ENCODE results near the gene DGAT2. TPM values are rescaled to one million over a fixed set of nuclear protein-coding genes. Genes with fewer than 3 reads are reported as not detected.
A peak's percentile ranks its signal among the peaks of the same experiment; 100 is the strongest.

Gene DGAT2
- total RNA-seq, 4 donors from 2014 or later, result 22.9 to 194 (median 52.8) TPM

GRCh38 chr11:75765116-75765515 lies 3.5 kb upstream of the DGAT2 start:
- TF ChIP-seq CTCF (IDR thresholded peaks at IDR 0.05), result no peak
- TF ChIP-seq EP300 (IDR thresholded peaks at IDR 0.05), result no peak
- TF ChIP-seq POLR2A (IDR thresholded peaks at IDR 0.05), result no peak
- WGBS, 2 donors, result 93 to 98% methylated on average over 3 of the region's 3 CpGs
- Histone ChIP-seq H3K4me1 (peaks cover 0 to 25% (median 14%) of the 10 kb centered on the region in 4 donors), H3K9me3 (no peaks in the 10 kb centered on the region), H3K4me3 (no peak overlapping the region), H3K36me3 (no peaks in the 10 kb centered on the region), H3K27ac (no peak overlapping the region), H3K27me3 (peaks cover 0 to 35% of the 10 kb centered on the region in 2 donors)
- DNase-seq (ENCODE audit: low spot score in 2 of 2), result no peak

DNA sequence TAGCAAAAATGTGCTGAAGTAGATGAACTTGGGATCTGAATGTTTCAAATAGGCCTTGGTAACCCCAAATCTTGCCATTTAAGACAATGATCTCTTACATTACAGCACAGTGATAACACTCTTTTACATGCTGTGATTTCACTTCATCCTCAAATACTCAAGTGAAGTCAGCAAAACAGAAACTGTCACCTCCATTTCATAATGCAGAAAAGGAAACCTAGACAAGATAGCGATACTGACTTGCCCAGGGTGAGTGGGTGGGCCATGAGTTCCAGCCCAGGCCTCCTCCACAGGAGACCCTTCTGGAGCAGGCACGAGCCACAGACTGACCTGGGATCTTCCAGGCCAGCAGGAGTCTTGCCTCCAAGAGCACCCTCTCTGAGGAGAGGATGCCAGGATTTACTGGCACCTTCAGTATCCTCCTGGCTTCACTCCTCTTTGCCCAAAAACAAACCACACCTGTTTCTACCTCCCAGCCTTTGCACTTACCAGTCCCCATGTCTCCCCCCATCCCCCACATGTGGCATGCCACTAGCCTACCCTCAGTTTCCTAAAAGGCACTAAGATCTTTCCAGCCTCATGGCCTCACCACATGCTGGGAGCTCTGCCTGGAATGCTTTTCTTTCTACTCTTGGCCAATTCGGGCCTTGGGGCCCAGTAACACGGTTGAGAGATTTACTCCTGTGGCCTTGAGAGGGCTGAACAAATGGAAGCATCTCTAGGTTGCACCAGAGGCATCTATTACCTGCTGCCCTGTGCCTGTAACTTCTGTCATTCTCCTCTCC lies 1.9 kb upstream of the DGAT2 start:
- TF ChIP-seq POLR2A (IDR thresholded peaks at IDR 0.05) (no peak), EP300 (IDR thresholded peaks at IDR 0.05) (no peak), CTCF (IDR thresholded peaks at IDR 0.05) (no peak)
- no peak for DNase-seq (ENCODE audit: low spot score in 2 of 2)
- 61 to 75% methylated on average over 4 of the region's 4 CpGs for WGBS, 2 donors
- peaks cover 0 to 35% of the 10 kb centered on the region in 2 donors for H3K27me3 ChIP-seq
- no peak overlapping the region for H3K4me3 ChIP-seq
- H3K36me3 ChIP-seq, result no peaks in the 10 kb centered on the region
- H3K9me3 ChIP-seq, result no peaks in the 10 kb centered on the region
- H3K4me1 ChIP-seq, result peaks cover 0 to 25% (median 14%) of the 10 kb centered on the region in 4 donors
- H3K27ac ChIP-seq, result no peak overlapping the region

- WGBS, 2 donors, result 92% methylated on average over 6 of the region's 6 CpGs
- no peak for DNase-seq (ENCODE audit: low spot score in 2 of 2)
- Histone ChIP-seq H3K36me3 (no peaks in the 10 kb centered on the region), H3K4me1 (peaks cover 0 to 25% (median 14%) of the 10 kb centered on the region in 4 donors), H3K27ac (no peak overlapping the region), H3K27me3 (peaks cover 0 to 35% of the 10 kb centered on the region in 2 donors), H3K4me3 (no peak overlapping the region), H3K9me3 (no peaks in the 10 kb centered on the region)
- no peak for TF ChIP-seq POLR2A (IDR thresholded peaks at IDR 0.05)
- no peak for TF ChIP-seq EP300 (IDR thresholded peaks at IDR 0.05)
- no peak for TF ChIP-seq CTCF (IDR thresholded peaks at IDR 0.05)
These were observed 1.4 kb upstream of the DGAT2 start for GRCh38 chr11:75767228-75767572.

DNA sequence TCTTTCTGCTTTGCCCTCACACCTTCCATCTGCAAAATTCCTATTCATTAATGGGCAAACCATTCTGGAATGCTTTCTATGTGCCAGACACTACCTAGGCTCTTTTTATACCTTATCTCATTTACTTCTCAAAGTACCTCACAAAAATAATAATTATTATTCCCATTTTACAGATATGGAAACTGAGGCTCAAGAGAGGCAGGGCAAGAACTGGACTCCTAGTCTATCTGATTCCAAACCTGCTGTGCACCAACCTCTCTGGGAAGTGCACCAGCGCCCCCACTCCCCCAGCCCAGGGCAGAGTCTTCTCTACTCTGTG lies 826 bp upstream of the DGAT2 start:
- H3K4me3 ChIP-seq, result peak overlapping the region in 1 of 4 donors; percentile 59
- no peaks in the 10 kb centered on the region for H3K36me3 ChIP-seq
- no peak for DNase-seq (ENCODE audit: low spot score in 2 of 2)
- H3K4me1 ChIP-seq, result peaks cover 0 to 25% (median 14%) of the 10 kb centered on the region in 4 donors
- no peaks in the 10 kb centered on the region for H3K9me3 ChIP-seq
- peaks cover 0 to 35% of the 10 kb centered on the region in 2 donors for H3K27me3 ChIP-seq
- TF ChIP-seq POLR2A (IDR thresholded peaks at IDR 0.05) (no peak), EP300 (IDR thresholded peaks at IDR 0.05) (no peak), CTCF (IDR thresholded peaks at IDR 0.05) (no peak)
- WGBS, 2 donors, result 20 to 53% methylated on average over 1 of the region's 1 CpG
- no peak overlapping the region for H3K27ac ChIP-seq

DNA sequence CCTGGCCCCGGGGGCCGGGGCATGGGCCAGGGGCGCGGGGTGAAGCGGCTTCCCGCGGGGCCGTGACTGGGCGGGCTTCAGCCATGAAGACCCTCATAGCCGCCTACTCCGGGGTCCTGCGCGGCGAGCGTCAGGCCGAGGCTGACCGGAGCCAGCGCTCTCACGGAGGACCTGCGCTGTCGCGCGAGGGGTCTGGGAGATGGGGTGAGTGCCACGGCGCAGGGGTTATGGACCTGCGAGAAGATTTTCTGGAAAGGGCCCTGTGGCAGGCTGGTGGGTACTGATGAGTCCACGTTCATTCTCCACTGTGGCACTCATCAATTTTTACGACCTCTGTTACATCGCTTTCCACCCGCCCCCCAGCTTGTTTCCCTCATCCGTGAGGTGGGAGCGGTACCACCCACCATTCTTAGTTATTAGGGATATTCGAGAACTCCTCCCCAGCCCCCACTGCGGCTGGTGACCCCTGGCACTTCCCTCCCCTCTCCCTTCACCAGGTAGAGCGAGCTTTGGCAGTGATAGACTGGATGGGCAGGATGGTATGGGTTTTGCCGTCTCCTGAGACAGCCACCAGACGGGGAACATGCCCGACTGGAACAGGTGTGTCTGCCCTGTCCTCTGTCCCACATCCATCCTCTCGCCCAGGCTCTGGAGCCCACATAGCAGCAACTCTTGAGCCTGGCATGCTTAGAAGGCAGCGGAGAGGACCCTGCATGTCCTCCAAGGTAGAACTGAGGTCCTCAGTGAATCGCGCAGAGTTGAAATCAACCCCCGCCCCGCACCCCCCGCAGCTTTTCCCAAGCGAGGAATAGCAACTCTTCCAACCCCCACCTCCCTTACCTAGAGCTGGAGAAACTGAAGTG lies 562 bp downstream of the DGAT2 start:
- H3K27ac ChIP-seq, result peak overlapping the region in 2 of 4 donors; percentile 50 to 71
- DNase-seq (ENCODE audit: low spot score in 2 of 2), result no peak
- H3K4me3 ChIP-seq, result peak overlapping the region; percentile 31 to 59 (median 36)
- H3K36me3 ChIP-seq, result no peaks in the 10 kb centered on the region
- TF ChIP-seq CTCF (IDR thresholded peaks at IDR 0.05) (no peak), EP300 (IDR thresholded peaks at IDR 0.05) (no peak), POLR2A (IDR thresholded peaks at IDR 0.05) (no peak)
- no peaks in the 10 kb centered on the region for H3K9me3 ChIP-seq
- H3K4me1 ChIP-seq, result peaks cover 0 to 25% (median 14%) of the 10 kb centered on the region in 4 donors
- WGBS, 2 donors, result 19 to 25% methylated on average over 18 to 23 of the region's 46 CpGs
- H3K27me3 ChIP-seq, result peaks cover 0 to 35% of the 10 kb centered on the region in 2 donors
